Suprapubic skin (tissue), 4 donors: Measurements from ENCODE around the gene APMAP. TPM values are rescaled to one million over a fixed set of nuclear protein-coding genes. Genes with fewer than 3 reads are reported as not detected.

Source experiments
- DNase-seq, 2 donors: peaks; one replicate each; pipeline ENCODE4 v3.0.0-alpha.2; 2019; ENCODE audit warnings: low spot score in 2 of 2
- H3K27ac ChIP-seq: fragments of 200-600 bp; sonication (generic); one replicate; pipeline ENCODE4 v1.5.1; 2019
- H3K27me3 ChIP-seq: fragments of 200-600 bp; sonication (generic); one replicate; pipeline ENCODE4 v1.5.1; 2019
- H3K36me3 ChIP-seq: fragments of 200-600 bp; sonication (generic); one replicate; pipeline ENCODE4 v1.5.1; 2019
- H3K4me1 ChIP-seq: fragments of 200-600 bp; sonication (generic); one replicate; pipeline ENCODE4 v1.5.1; 2019
- H3K4me3 ChIP-seq: fragments of 200-600 bp; sonication (generic); one replicate; pipeline ENCODE4 v1.5.1; 2019; ENCODE audit warnings: mild to moderate bottlenecking
- H3K9me3 ChIP-seq: fragments of 200-600 bp; sonication (generic); one replicate; pipeline ENCODE4 v1.5.1; 2019
- CTCF ChIP-seq, 2 donors: fragments of 200-600 bp in 1 of 2; fragments of 450-650 bp in 1 of 2; sonication (generic) in 1 of 2; IDR thresholded peaks; one replicate each; pipeline ENCODE4 v1.5.1; 2016 to 2019; ENCODE audit warnings: antibody characterized with exemption in 2 of 2, mild to moderate bottlenecking in 1 of 2, moderate library complexity in 1 of 2
- EP300 ChIP-seq: sonication (generic); formaldehyde crosslinking; IDR thresholded peaks from one replicate; pipeline ENCODE4 v1.6.1; 2017; ENCODE audit warnings: antibody characterized with exemption
- POLR2A ChIP-seq, 2 donors: fragments of 450-650 bp; IDR thresholded peaks; one replicate each; pipeline ENCODE4 v1.6.1; 2017; ENCODE audit warnings: antibody characterized with exemption in 2 of 2, mild to moderate bottlenecking in 2 of 2, moderate library complexity in 2 of 2
- POLR2AphosphoS5 ChIP-seq, 3 donors: sonication (generic); formaldehyde crosslinking; IDR thresholded peaks; one replicate each; pipeline ENCODE4 v1.6.1; 2017; ENCODE audit warnings: antibody characterized with exemption in 3 of 3
- WGBS: methylation state at CpG from one replicate; pipeline ENCODE4 v1.1.5; 2018; 5-methylcytosine and 5-hydroxymethylcytosine counted together
- total RNA-seq, 4 donors: library from RNA; depleted of rRNA; stranded (reverse); fragments of >200 nt; gene quantifications; one replicate each; pipeline ENCODE4 v1.1.0, GENCODE V29; 2016

Gene APMAP
- total RNA-seq, 4 donors from 2014 or later: 61.8 to 89.3 (median 69.9) TPM

GRCh38 chr20:25013478-25014380 is 21.2 kb upstream of the APMAP start:
- H3K36me3 ChIP-seq: peaks cover 74% of the 10 kb centered on the region

GRCh38 chr20:25012616-25013189 is 20.2 kb upstream of the APMAP start:
- Histone ChIP-seq H3K9me3 (no peaks in the 10 kb centered on the region), H3K4me3 (no peak overlapping the region), H3K27me3 (no peaks in the 10 kb centered on the region), H3K36me3 (peaks cover 80% of the 10 kb centered on the region), H3K4me1 (peaks cover 16% of the 10 kb centered on the region), H3K27ac (no peak overlapping the region)
- peak in 1 of 2 donors; percentile 45 for DNase-seq
- 95% methylated on average over 21 of the region's 21 CpGs for WGBS
- TF ChIP-seq CTCF (IDR thresholded peaks at IDR 0.05) (no peak), POLR2AphosphoS5 (IDR thresholded peaks at IDR 0.05) (no peak), EP300 (no peak), POLR2A (IDR thresholded peaks at IDR 0.05) (no peak)

More at GRCh38 chr20:25013478-25014380, 21.2 kb upstream of the APMAP start:
- no peaks in the 10 kb centered on the region for H3K27me3 ChIP-seq
- peaks cover 26% of the 10 kb centered on the region for H3K4me1 ChIP-seq
- peak in 1 of 2 donors; percentile 69 for DNase-seq
- TF ChIP-seq CTCF (IDR thresholded peaks at IDR 0.05): no peak
- no peak for TF ChIP-seq POLR2A (IDR thresholded peaks at IDR 0.05)
- no peak for TF ChIP-seq EP300
- TF ChIP-seq POLR2AphosphoS5 (IDR thresholded peaks at IDR 0.05): no peak
- H3K27ac ChIP-seq: no peak overlapping the region
- H3K4me3 ChIP-seq: no peak overlapping the region
- no peaks in the 10 kb centered on the region for H3K9me3 ChIP-seq
- WGBS: 93% methylated on average over 24 of the region's 25 CpGs

- Histone ChIP-seq H3K27ac (no peak overlapping the region), H3K36me3 (peaks cover 87% of the 10 kb centered on the region), H3K4me3 (no peak overlapping the region), H3K9me3 (no peaks in the 10 kb centered on the region), H3K4me1 (peaks cover 7% of the 10 kb centered on the region), H3K27me3 (no peaks in the 10 kb centered on the region)
- no peak for TF ChIP-seq POLR2AphosphoS5 (IDR thresholded peaks at IDR 0.05)
- TF ChIP-seq POLR2A (IDR thresholded peaks at IDR 0.05): no peak
- no peak for TF ChIP-seq EP300
- no peak for TF ChIP-seq CTCF (IDR thresholded peaks at IDR 0.05)
- WGBS: 98% methylated on average over 12 of the region's 12 CpGs
- peak in 1 of 2 donors; percentile 56 for DNase-seq
Observed at GRCh38 chr20:25011831-25012241, 19.3 kb upstream of the APMAP start.

- Histone ChIP-seq H3K36me3 (peaks cover 86% of the 10 kb centered on the region), H3K4me3 (no peak overlapping the region), H3K27ac (no peak overlapping the region), H3K9me3 (no peaks in the 10 kb centered on the region), H3K27me3 (no peaks in the 10 kb centered on the region), H3K4me1 (peaks cover 1% of the 10 kb centered on the region)
- 93% methylated on average over 6 of the region's 6 CpGs for WGBS
- DNase-seq: peak in 1 of 2 donors; percentile 38
- TF ChIP-seq CTCF (IDR thresholded peaks at IDR 0.05) (no peak), POLR2A (IDR thresholded peaks at IDR 0.05) (no peak), EP300 (no peak), POLR2AphosphoS5 (IDR thresholded peaks at IDR 0.05) (no peak)
Observed at GRCh38 chr20:25011261-25011660, 18.7 kb upstream of the APMAP start.
